Measurements from ENCODE around the gene JMJD8. TPM values are rescaled to one million over a fixed set of nuclear protein-coding genes. Genes with fewer than 3 reads are reported as not detected.

JMJD8 gene
- total RNA-seq, 1 donor from 2014 or later, result 158 TPM

DNA sequence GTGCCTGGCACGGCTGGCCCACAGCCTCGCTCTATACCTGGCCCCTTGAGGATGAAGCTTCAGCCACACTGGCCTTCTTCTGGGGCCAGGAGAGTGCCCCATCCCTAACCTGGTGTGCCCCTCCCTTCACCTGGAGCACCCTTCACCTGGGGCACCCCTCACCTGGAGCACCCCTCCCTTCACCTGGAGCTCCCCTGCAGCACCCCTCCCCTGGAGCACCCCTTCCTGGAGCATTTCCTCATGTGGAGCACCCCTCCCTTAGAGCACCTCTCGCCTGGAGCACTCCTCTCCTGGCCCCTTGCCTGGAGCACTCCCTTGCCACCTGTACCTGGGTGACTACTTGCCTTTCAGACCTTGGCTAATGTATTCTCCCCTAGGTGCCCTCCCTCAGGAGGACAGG is 23.9 kb upstream of the JMJD8 start:
- TF ChIP-seq, protein P1, sequence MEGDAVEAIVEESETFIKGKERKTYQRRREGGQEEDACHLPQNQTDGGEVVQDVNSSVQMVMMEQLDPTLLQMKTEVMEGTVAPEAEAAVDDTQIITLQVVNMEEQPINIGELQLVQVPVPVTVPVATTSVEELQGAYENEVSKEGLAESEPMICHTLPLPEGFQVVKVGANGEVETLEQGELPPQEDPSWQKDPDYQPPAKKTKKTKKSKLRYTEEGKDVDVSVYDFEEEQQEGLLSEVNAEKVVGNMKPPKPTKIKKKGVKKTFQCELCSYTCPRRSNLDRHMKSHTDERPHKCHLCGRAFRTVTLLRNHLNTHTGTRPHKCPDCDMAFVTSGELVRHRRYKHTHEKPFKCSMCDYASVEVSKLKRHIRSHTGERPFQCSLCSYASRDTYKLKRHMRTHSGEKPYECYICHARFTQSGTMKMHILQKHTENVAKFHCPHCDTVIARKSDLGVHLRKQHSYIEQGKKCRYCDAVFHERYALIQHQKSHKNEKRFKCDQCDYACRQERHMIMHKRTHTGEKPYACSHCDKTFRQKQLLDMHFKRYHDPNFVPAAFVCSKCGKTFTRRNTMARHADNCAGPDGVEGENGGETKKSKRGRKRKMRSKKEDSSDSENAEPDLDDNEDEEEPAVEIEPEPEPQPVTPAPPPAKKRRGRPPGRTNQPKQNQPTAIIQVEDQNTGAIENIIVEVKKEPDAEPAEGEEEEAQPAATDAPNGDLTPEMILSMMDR (IDR thresholded peaks at IDR 0.05), result no peak
- H3K36me3 ChIP-seq, result no peaks in the 10 kb centered on the region
- H3K4me1 ChIP-seq, result peaks cover 0 to 10% of the 10 kb centered on the region in 2 donors
- H3K9me3 ChIP-seq, result no peaks in the 10 kb centered on the region
- peaks cover 26% of the 10 kb centered on the region for H3K27me3 ChIP-seq
- intact Hi-C loops (cut with DNase I), result no loop called here
- DNase-seq (ENCODE audit: low spot score in 2 of 2), result no peak
- no peak overlapping the region for H3K4me3 ChIP-seq
- no peak overlapping the region for H3K27ac ChIP-seq

DNA sequence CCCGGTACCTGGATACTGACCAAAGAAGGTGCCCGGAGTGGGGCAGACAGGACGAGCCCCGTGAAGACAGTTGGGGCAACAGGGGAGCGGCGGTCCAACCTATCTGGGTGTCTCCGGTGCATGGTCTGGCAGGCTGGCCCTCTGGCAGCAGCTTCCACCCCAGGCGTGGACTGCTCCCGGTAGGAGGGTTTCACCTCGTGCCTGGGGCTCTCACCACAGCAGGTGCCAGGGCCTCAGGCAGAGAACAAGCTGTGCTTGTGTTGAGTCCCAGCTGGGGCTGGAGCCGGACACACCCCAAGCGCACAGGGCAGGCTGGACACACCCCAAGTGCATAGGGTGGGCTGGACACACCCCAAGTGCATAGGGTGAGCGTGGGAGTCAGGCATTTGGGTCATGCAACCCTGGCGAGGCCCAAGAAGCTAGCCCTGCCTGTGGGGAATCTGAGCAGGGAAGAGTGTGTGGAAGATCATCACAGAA is 23.0 kb upstream of the JMJD8 start:
- peaks cover 0 to 10% of the 10 kb centered on the region in 2 donors for H3K4me1 ChIP-seq
- H3K27ac ChIP-seq, result no peak overlapping the region
- intact Hi-C loops (cut with DNase I), result no loop called here
- H3K36me3 ChIP-seq, result no peaks in the 10 kb centered on the region
- H3K27me3 ChIP-seq, result peaks cover 26% of the 10 kb centered on the region
- no peak overlapping the region for H3K4me3 ChIP-seq
- no peak for DNase-seq (ENCODE audit: low spot score in 2 of 2)
- TF ChIP-seq, protein P1 (IDR thresholded peaks at IDR 0.05), result no peak
- no peaks in the 10 kb centered on the region for H3K9me3 ChIP-seq

DNA sequence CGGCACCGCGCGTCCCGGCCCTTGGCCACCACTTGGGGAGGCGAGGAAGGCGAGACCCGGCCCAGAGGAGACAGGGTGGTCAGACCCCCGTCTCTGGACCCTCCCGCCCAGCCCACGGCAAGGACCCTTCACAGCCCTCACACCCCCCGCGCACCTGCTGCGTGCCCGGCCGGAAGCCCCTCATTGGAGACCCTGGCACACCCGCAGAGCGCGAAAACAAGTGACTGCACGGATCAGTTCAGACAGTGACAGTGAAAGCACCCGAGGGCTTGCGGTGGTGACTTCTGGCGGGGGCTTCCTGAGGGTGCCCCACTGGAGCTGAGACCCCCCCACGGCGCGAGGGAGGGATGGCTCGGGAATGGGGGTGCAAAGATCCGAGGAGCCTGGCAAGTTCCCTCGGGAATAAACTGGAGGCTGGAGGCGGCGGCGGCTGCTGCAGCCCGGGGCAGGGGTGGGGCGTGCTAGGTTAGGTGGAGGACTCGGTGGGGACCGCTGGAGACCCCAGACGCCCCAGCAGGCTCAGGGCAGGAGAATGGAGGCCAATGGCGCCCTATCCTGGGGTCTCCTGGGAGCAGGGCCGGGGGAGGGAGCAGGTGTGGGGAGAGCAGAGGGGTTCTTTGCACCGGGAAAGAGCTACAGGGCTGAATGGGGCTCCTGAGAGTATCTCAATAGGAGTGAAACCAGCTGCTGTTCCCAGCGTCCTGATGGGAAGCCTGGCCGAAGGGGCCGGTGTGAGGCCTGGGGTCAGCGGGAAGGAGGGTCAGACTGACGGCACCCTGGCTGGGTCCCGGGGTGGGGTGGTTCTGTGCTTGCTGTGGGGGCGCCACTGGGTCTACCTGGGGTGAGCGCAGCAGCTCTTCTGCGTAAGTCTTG is 22.3 kb upstream of the JMJD8 start:
- H3K4me3 ChIP-seq, result no peak overlapping the region
- H3K27me3 ChIP-seq, result peaks cover 28% of the 10 kb centered on the region
- peaks cover 0 to 10% of the 10 kb centered on the region in 2 donors for H3K4me1 ChIP-seq
- no peak overlapping the region for H3K27ac ChIP-seq
- TF ChIP-seq, protein P1 (IDR thresholded peaks at IDR 0.05), result no peak
- H3K36me3 ChIP-seq, result no peaks in the 10 kb centered on the region
- H3K9me3 ChIP-seq, result no peaks in the 10 kb centered on the region
- intact Hi-C loops (cut with DNase I), result no loop called here
- no peak for DNase-seq (ENCODE audit: low spot score in 2 of 2)

DNA sequence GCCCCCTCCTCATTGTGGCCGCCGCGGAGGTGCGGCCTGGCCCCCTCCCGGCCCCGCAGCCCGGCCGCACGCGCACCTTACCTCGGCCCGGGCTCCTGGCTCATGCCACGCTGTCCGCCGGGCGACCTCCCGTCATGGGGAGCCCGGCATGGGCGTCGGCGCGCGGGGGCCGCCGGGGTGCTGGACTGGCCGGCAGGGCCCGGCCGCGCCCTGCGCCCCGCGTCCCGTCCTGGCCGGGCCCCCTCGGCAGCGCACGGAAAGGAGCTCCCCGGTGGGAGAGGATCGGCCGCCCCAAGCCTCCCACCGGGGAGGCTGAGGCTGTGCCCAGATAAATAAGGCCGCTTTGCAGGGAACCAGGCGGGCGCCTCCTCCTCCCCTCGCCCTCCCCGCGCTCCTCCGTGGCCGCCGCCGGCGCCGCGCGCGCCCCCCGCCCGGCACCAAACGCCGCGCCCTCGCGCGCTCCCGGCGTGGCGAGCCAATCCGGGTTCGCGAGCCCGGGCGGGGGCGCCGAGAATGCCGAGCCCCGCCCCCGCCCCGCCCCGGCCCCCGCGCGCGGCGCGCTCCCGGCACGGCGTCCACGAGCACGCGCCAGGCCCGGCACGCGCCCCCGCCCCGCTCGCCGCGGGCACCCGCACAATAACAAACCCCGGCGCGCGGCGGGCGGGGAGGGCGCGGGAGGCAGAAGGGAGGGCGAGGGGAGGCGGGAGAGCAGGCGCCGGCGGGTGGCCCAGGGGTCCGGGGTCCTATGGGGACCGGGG is 21.5 kb upstream of the JMJD8 start, which contains the start of gene FBXL16:
Gene FBXL16, minus strand, starts transcription at position 371 of the 758 bp plus-strand sequence. CDS start 8,396 bp downstream, outside the sequence.
- peaks cover 28% of the 10 kb centered on the region for H3K27me3 ChIP-seq
- DNase-seq (ENCODE audit: low spot score in 2 of 2), result no peak
- no peak within 1 kb of the TSS for H3K27ac ChIP-seq
- TF ChIP-seq, protein P1 (IDR thresholded peaks at IDR 0.05), result no peak
- H3K4me1 ChIP-seq, result peaks cover 0 to 10% of the 10 kb centered on the region in 2 donors
- intact Hi-C loops (cut with DNase I), result no loop called here
- no peak within 1 kb of the TSS for H3K4me3 ChIP-seq
- H3K36me3 ChIP-seq, result no peaks in the 10 kb centered on the region
- H3K9me3 ChIP-seq, result no peaks in the 10 kb centered on the region

DNA sequence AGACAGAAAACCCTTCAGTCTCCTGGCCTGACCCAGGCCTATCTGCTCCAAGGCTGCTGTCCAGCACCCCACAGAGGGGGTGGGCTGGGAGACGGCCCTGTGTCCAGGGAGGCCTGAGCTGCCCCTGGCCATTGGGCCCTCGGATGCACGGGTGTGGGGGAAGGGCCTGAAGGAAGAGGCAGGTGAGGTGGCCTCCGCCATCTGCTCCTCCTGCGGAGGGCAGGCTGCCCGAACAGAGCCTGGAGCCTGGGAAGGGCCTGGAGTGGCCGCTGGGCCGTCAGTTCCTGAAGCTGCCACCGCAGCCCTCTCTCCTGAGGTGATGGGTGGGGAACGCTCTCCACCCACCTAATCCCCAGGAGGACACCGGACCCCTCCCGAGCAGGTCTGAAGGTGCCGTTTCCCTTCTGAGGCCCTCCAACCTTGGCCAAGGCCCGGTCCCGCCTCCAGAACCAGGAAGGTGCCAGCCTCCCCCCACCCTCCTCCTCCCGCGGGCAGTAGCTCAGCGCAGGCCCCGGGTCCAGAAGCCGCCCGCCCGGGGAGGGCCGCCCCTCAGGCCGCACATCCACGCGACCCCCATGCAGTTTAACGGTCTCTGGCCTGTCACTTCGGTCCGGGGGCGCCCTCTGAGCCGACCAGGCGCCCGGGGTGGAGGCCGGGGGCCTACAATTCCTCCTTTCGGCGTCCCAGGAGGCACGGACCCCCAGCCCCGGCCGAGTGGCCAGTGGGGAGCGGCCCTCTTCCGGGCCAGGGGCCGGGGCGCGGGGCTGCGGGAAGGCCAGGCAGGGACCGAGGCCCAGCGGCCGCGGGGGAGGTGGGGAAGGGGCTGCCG is 20.6 kb upstream of the JMJD8 start:
- intact Hi-C loops (cut with DNase I), result no loop called here
- Histone ChIP-seq H3K4me3 (no peak overlapping the region), H3K27ac (no peak overlapping the region)

More for the DNA sequence above, 20.6 kb upstream of the JMJD8 start:
- TF ChIP-seq, protein P1 (IDR thresholded peaks at IDR 0.05), result no peak
- Histone ChIP-seq H3K4me1 (peaks cover 0 to 5% of the 10 kb centered on the region in 2 donors), H3K9me3 (no peaks in the 10 kb centered on the region), H3K36me3 (no peaks in the 10 kb centered on the region), H3K27me3 (peaks cover 33% of the 10 kb centered on the region)
- DNase-seq (ENCODE audit: low spot score in 2 of 2), result no peak
